Endodermal cell (in vitro differentiated cells): ENCODE measurements around the gene KCNJ16. TPM values are rescaled to one million over a fixed set of nuclear protein-coding genes. Genes with fewer than 3 reads are reported as not detected.

Experiments used
- DNase-seq: peaks from one replicate; pipeline ENCODE4 v3.0.0-alpha.2; 2017
- H3K27ac ChIP-seq: 2 replicates; pipeline ENCODE4 v1.5.1; 2013; ENCODE audit warnings: mild to moderate bottlenecking, low read depth, low read length, moderate library complexity
- H3K27me3 ChIP-seq: 2 replicates; pipeline ENCODE4 v1.6.1; 2013; ENCODE audit warnings: mild to moderate bottlenecking, low read length, moderate library complexity; ENCODE audit not compliant: insufficient read depth, control insufficient read depth, poor library complexity, severe bottlenecking
- H3K36me3 ChIP-seq: 2 replicates; pipeline ENCODE4 v1.7.0; 2013; ENCODE audit warnings: mild to moderate bottlenecking, low read length, moderate library complexity; ENCODE audit not compliant: control insufficient read depth, insufficient read depth
- H3K4me1 ChIP-seq: one replicate; pipeline ENCODE4 v1.7.0; 2013; ENCODE audit warnings: low read length; ENCODE audit not compliant: control insufficient read depth, insufficient read depth
- H3K4me3 ChIP-seq: 2 replicates; pipeline ENCODE4 v1.5.1; 2013; ENCODE audit warnings: mild to moderate bottlenecking, low read length, moderate library complexity
- H3K9ac ChIP-seq: 2 replicates; pipeline ENCODE4 v1.6.1; 2013; ENCODE audit warnings: mild to moderate bottlenecking, low read length, moderate library complexity; ENCODE audit not compliant: poor library complexity, severe bottlenecking; ENCODE audit errors: extremely low read depth
- H3K9me3 ChIP-seq: 2 replicates; pipeline ENCODE4 v1.6.1; 2013; ENCODE audit warnings: mild to moderate bottlenecking, low read length, moderate library complexity; ENCODE audit not compliant: control insufficient read depth
- H3K27ac Mint-ChIP-seq: 2 replicates; pipeline ENCODE4 v1.8.0; 2020; ENCODE audit warnings: mixed read lengths
- H3K27me3 Mint-ChIP-seq: 2 replicates; pipeline ENCODE4 v1.8.0; 2021; ENCODE audit warnings: mild to moderate bottlenecking, mixed read lengths; ENCODE audit not compliant: insufficient read depth
- H3K36me3 Mint-ChIP-seq: 2 replicates; pipeline ENCODE4 v1.8.0; 2020; ENCODE audit warnings: low read depth, mixed read lengths
- H3K4me1 Mint-ChIP-seq: 2 replicates; pipeline ENCODE4 v1.8.0; 2020; ENCODE audit warnings: mixed read lengths
- H3K4me3 Mint-ChIP-seq: 2 replicates; pipeline ENCODE4 v1.8.0; 2020; ENCODE audit warnings: mild to moderate bottlenecking, moderate library complexity, mixed read lengths
- H3K9me3 Mint-ChIP-seq: 2 replicates; pipeline ENCODE4 v1.8.0; 2020; ENCODE audit warnings: mild to moderate bottlenecking, mixed read lengths
- WGBS, 2 experiments: methylation state at CpG; one replicate each; pipeline versions ENCODE4 v1.1.5 to v1.1.7; 2013; ENCODE audit warnings: missing lambda C conversion rate in 2 of 2, mixed read lengths in 1 of 2; ENCODE audit not compliant: insufficient coverage in 1 of 2, insufficient read length in 1 of 2; 5-methylcytosine and 5-hydroxymethylcytosine counted together
- total RNA-seq, 2 donors: library from RNA; stranded (reverse); fragmentation: NEBNext Ultra II Directional in 1 of 2; extraction: Animal tissue kit (Norgen Biotek cat#: 25700) in 1 of 2; gene quantifications; 2 replicates in 1 of 2; 3 replicates in 1 of 2; pipeline ENCODE4 v1.2.1, GENCODE V29; 2021
- TF ChIP-seq, protein P1 (sequence below): fragments of 200-600 bp; sonication (generic); conservative IDR thresholded peaks from 2 replicates; pipeline ENCODE4 v1.5.0; 2021; ENCODE audit warnings: antibody characterized with exemption, mild to moderate bottlenecking

KCNJ16 gene
- total RNA-seq, 2 donors from 2014 or later, result 0.68 to 1.5 TPM

DNA sequence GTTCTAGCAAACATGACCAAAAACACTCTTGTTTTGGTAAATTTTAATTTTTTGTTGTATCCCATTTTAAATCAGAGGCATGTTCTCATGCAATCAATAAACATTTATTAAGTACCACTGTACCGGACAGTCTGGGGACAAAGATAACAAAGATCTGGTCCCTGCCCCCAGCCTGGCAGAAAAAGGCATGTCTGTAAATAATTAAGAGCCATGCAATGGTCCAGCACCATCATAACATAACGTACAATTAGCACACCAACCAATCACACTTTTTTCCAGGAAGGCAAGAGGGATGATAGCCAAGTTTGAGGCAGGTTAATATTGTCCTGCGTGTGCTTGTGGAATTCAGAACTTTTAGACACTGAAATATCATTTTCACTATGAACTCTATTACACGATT is 3.5 kb downstream of the KCNJ16 start:
- H3K4me1 ChIP-seq, result peaks cover 6% of the 10 kb centered on the region
- H3K27ac ChIP-seq, result no peak overlapping the region
- H3K27ac Mint-ChIP-seq, result no peak overlapping the region
- no peaks in the 10 kb centered on the region for H3K36me3 Mint-ChIP-seq
- no peaks in the 10 kb centered on the region for H3K9me3 Mint-ChIP-seq
- H3K36me3 ChIP-seq, result no peaks in the 10 kb centered on the region
- TF ChIP-seq, protein P1, sequence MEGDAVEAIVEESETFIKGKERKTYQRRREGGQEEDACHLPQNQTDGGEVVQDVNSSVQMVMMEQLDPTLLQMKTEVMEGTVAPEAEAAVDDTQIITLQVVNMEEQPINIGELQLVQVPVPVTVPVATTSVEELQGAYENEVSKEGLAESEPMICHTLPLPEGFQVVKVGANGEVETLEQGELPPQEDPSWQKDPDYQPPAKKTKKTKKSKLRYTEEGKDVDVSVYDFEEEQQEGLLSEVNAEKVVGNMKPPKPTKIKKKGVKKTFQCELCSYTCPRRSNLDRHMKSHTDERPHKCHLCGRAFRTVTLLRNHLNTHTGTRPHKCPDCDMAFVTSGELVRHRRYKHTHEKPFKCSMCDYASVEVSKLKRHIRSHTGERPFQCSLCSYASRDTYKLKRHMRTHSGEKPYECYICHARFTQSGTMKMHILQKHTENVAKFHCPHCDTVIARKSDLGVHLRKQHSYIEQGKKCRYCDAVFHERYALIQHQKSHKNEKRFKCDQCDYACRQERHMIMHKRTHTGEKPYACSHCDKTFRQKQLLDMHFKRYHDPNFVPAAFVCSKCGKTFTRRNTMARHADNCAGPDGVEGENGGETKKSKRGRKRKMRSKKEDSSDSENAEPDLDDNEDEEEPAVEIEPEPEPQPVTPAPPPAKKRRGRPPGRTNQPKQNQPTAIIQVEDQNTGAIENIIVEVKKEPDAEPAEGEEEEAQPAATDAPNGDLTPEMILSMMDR, result no peak
- H3K4me3 ChIP-seq, result no peak overlapping the region
- no peak for DNase-seq
- H3K9ac ChIP-seq, result no peak overlapping the region
- WGBS, 2 experiments, result 56 to 69% methylated on average over 3 to 4 of the region's 4 CpGs
- no peak overlapping the region for H3K4me3 Mint-ChIP-seq
- H3K9me3 ChIP-seq, result no peaks in the 10 kb centered on the region
- H3K27me3 ChIP-seq, result no peaks in the 10 kb centered on the region
- H3K27me3 Mint-ChIP-seq, result no peaks in the 10 kb centered on the region
- H3K4me1 Mint-ChIP-seq, result peaks cover 11% of the 10 kb centered on the region

DNA sequence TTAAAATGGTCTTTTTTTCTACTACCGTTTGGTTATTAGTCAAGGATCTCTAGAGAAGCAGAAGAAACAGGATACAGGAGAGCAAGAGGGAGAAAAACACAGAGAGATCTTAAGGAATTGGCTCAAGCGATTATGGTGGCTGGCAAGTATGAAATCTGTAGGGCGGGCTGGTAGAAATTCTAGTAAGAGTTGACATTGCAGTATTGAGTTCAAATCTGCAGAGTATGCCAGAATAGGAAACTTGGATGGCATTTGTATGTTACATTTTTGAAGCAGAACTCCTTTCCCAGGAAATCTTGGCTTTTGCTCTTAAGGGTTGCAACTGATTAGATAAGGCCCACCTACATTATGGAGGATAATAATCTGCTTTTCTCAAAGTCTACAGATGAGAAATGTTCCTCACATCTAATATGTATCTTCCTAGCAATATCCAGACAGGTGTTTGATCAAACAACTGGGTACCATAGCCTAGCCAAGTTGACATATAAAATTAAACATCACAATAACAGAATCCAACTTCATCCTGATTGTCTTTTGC is 4.0 kb downstream of the KCNJ16 start:
- Histone ChIP-seq H3K27me3 (no peaks in the 10 kb centered on the region), H3K4me1 (peaks cover 6% of the 10 kb centered on the region), H3K9ac (no peak overlapping the region), H3K27ac (no peak overlapping the region), H3K36me3 (no peaks in the 10 kb centered on the region), H3K9me3 (no peaks in the 10 kb centered on the region), H3K4me3 (no peak overlapping the region)
- Mint-ChIP-seq H3K4me3 (no peak overlapping the region), H3K27me3 (no peaks in the 10 kb centered on the region), H3K9me3 (no peaks in the 10 kb centered on the region), H3K4me1 (peaks cover 11% of the 10 kb centered on the region), H3K27ac (no peak overlapping the region), H3K36me3 (no peaks in the 10 kb centered on the region)
- 96 to 100% methylated on average over 2 to 3 of the region's 3 CpGs for WGBS, 2 experiments
- no peak for DNase-seq
- TF ChIP-seq, protein P1, result no peak

DNA sequence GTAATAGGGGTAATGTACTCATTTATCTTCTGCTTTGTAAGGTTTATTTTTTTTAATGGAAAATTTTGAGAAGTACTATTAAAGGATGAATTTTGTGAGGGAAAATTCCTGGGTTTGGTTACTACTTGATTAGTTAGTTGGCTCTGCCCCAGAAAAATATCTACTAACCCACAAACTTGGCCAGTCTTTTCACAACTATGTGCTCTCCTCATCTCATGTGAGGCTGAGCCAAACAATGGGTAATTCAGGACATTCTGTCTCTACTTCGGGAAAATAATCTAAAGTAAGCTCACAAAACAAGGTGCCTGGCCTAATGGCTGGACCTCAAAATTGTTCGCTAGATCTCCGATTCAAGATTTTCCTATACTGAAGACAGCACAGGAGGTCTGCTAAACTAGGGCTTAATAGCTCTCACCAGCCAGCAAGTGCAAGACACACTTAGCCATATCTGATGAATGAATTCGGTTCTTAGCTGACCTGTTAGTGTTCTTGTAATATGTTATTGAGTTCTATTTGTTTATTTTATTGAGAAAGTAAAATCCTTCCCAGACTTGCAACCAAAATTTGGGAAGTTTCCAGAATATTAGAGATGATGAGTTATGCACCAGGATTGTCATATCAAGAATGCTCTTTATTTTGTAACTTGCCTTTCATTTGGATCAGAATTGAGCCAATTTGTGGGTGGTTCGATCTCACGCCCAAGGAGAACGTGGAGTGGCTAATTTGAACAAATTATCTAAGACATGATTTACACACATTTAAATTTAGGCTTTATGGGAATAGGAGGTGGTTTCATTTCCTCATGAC is 5.7 kb downstream of the KCNJ16 start:
- H3K9me3 ChIP-seq, result no peaks in the 10 kb centered on the region
- H3K9me3 Mint-ChIP-seq, result no peaks in the 10 kb centered on the region
- no peak overlapping the region for H3K27ac Mint-ChIP-seq
- H3K4me3 ChIP-seq, result no peak overlapping the region
- H3K36me3 Mint-ChIP-seq, result no peaks in the 10 kb centered on the region
- H3K4me1 ChIP-seq, result no peaks in the 10 kb centered on the region
- no peaks in the 10 kb centered on the region for H3K4me1 Mint-ChIP-seq
- TF ChIP-seq, protein P1, result no peak
- no peak overlapping the region for H3K4me3 Mint-ChIP-seq
- H3K27ac ChIP-seq, result no peak overlapping the region
- H3K27me3 Mint-ChIP-seq, result no peaks in the 10 kb centered on the region
- no peak for DNase-seq
- H3K27me3 ChIP-seq, result no peaks in the 10 kb centered on the region
- no peak overlapping the region for H3K9ac ChIP-seq
- WGBS, 2 experiments, result 67 to 80% methylated on average over 3 to 6 of the region's 7 CpGs
- no peaks in the 10 kb centered on the region for H3K36me3 ChIP-seq
